Measurements from ENCODE around the gene DHX32. TPM values are rescaled to one million over a fixed set of nuclear protein-coding genes. Genes with fewer than 3 reads are reported as not detected.
A peak's percentile ranks its signal among the peaks of the same experiment; 100 is the strongest.

Gene DHX32
- total RNA-seq, 1 experiment from 2014 or later: 45.6 TPM

- POLR2A ChIA-PET: interaction anchor here (0.6 to 1.5 kb wide), 5 partner anchors 9 to 18 kb away, joined by 3 to 5 read pairs (median 4); no protein-coding TSS in a partner anchor
- intact Hi-C loops (cut with micrococcal nuclease): no loop called here
- no TSS peak for BruUV-seq (replicated peaks)
These were observed 1.9 kb downstream of the DHX32 start for GRCh38 chr10:125878957-125879835.

GRCh38 chr10:125871338-125871737 lies 9.8 kb downstream of the DHX32 start:
- H3K4me1 Mint-ChIP-seq (ENCODE audit: insufficient read depth, unreplicated experiment): peaks cover 5% of the 10 kb centered on the region
- no peaks in the 10 kb centered on the region for H3K9me3 Mint-ChIP-seq (ENCODE audit: unreplicated experiment)
- DNase-seq (ENCODE audit: unreplicated experiment): no peak
- ChIA-PET CTCF (interaction anchor here (0.7 to 4.7 kb wide), 4 partner anchors 20 to 633 kb away, joined by 3 to 37 read pairs (median 4); no protein-coding TSS in a partner anchor), POLR2A (interaction anchor here (1.5 kb wide), 1 partner anchor 15 kb away, joined by 3 read pairs; no protein-coding TSS in a partner anchor)
- H3K4me3 Mint-ChIP-seq (ENCODE audit: unreplicated experiment): no peak overlapping the region
- no TSS peak for BruUV-seq (replicated peaks)
- intact Hi-C loops (cut with micrococcal nuclease): no loop called here
- H3K27ac Mint-ChIP-seq (ENCODE audit: low read depth, unreplicated experiment): no peak overlapping the region
- TF ChIP-seq CTCF (IDR thresholded peaks at IDR 0.05; ENCODE audit: unreplicated experiment): no peak
- H3K27me3 Mint-ChIP-seq (ENCODE audit: insufficient read depth, unreplicated experiment): no peaks in the 10 kb centered on the region
- peaks cover 32% of the 10 kb centered on the region for H3K36me3 Mint-ChIP-seq (ENCODE audit: insufficient read depth, unreplicated experiment)

More at GRCh38 chr10:125878957-125879835, 1.9 kb downstream of the DHX32 start:
- DNase-seq (ENCODE audit: unreplicated experiment): peak; percentile 82
- no peak overlapping the region for H3K4me3 Mint-ChIP-seq (ENCODE audit: unreplicated experiment)
- peaks cover 16% of the 10 kb centered on the region for H3K4me1 Mint-ChIP-seq (ENCODE audit: insufficient read depth, unreplicated experiment)
- no peaks in the 10 kb centered on the region for H3K27me3 Mint-ChIP-seq (ENCODE audit: insufficient read depth, unreplicated experiment)
- no peaks in the 10 kb centered on the region for H3K9me3 Mint-ChIP-seq (ENCODE audit: unreplicated experiment)
- CTCF ChIA-PET: interaction anchor here (0.6 to 1.6 kb wide), 6 partner anchors 9 to 864 kb away, joined by 3 to 6 read pairs (median 4); no protein-coding TSS in a partner anchor
- peak overlapping the region; percentile 52 for H3K27ac Mint-ChIP-seq (ENCODE audit: low read depth, unreplicated experiment)
- H3K36me3 Mint-ChIP-seq (ENCODE audit: insufficient read depth, unreplicated experiment): peaks cover 34% of the 10 kb centered on the region
- TF ChIP-seq CTCF (IDR thresholded peaks at IDR 0.05; ENCODE audit: unreplicated experiment): no peak

- no peaks in the 10 kb centered on the region for H3K27me3 Mint-ChIP-seq (ENCODE audit: insufficient read depth, unreplicated experiment)
- H3K4me3 Mint-ChIP-seq (ENCODE audit: unreplicated experiment): no peak overlapping the region
- POLR2A ChIA-PET: interaction anchor here (0.6 to 1.3 kb wide), 3 partner anchors 11 to 94 kb away, joined by 3 to 4 read pairs (median 4); no protein-coding TSS in a partner anchor
- TF ChIP-seq CTCF (IDR thresholded peaks at IDR 0.05; ENCODE audit: unreplicated experiment): peak; percentile 89
- peaks cover 32% of the 10 kb centered on the region for H3K36me3 Mint-ChIP-seq (ENCODE audit: insufficient read depth, unreplicated experiment)
- peak; percentile 57 for DNase-seq (ENCODE audit: unreplicated experiment)
- H3K9me3 Mint-ChIP-seq (ENCODE audit: unreplicated experiment): no peaks in the 10 kb centered on the region
- intact Hi-C loops (cut with micrococcal nuclease): loop anchor here (1.0 to 2.0 kb wide), 4 partner anchors 66 to 636 kb away; no protein-coding TSS in a partner anchor
- H3K27ac Mint-ChIP-seq (ENCODE audit: low read depth, unreplicated experiment): no peak overlapping the region
- H3K4me1 Mint-ChIP-seq (ENCODE audit: insufficient read depth, unreplicated experiment): peaks cover 9% of the 10 kb centered on the region
- CTCF ChIA-PET: interaction anchor here (0.6 to 4.7 kb wide), 25 partner anchors 11 to 1185 kb away, joined by 3 to 37 read pairs (median 3); partner anchors contain the start of gene DHX32
- BruUV-seq (replicated peaks): no TSS peak
These were observed 12.6 kb downstream of the DHX32 start for GRCh38 chr10:125868372-125868975.
